OCI-LY3 (cell line): ENCODE results near the gene MUSTN1.

Experiments used
- EZH2phosphoT487 ChIP-seq: fragments of 200-600 bp; shearing (Covaris generic); IDR thresholded peaks from 2 replicates; pipeline ENCODE4 v1.6.1; 2018; ENCODE audit warnings: antibody characterized with exemption, mixed run types, low read depth
- TF ChIP-seq, protein P1 (sequence below): fragments of 200-600, 300-600 bp; sonication (generic); IDR thresholded peaks from 2 replicates; pipeline ENCODE4 v1.5.1; 2014; ENCODE audit warnings: antibody characterized with exemption, low read length, low read depth

DNA sequence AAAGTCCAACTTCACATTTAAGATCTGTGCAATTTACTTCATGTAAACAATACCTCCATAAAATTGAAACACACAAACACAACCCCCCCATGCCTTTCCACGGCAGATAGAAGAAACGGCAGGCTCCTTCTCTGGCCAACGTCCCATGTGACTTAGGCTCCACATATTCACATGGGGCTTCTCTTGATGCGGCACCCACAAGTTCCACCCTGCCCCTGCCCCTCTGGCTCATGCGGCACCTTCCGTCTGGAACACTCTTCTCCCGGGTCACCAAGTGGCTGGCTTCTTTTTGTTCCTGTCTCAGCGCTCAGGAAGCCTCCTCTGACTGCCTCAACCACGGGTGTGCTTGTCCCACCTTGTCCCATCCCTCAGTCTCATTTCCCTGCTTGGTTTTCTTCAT lies 36.9 kb upstream of the MUSTN1 start:
- TF ChIP-seq, protein P1, sequence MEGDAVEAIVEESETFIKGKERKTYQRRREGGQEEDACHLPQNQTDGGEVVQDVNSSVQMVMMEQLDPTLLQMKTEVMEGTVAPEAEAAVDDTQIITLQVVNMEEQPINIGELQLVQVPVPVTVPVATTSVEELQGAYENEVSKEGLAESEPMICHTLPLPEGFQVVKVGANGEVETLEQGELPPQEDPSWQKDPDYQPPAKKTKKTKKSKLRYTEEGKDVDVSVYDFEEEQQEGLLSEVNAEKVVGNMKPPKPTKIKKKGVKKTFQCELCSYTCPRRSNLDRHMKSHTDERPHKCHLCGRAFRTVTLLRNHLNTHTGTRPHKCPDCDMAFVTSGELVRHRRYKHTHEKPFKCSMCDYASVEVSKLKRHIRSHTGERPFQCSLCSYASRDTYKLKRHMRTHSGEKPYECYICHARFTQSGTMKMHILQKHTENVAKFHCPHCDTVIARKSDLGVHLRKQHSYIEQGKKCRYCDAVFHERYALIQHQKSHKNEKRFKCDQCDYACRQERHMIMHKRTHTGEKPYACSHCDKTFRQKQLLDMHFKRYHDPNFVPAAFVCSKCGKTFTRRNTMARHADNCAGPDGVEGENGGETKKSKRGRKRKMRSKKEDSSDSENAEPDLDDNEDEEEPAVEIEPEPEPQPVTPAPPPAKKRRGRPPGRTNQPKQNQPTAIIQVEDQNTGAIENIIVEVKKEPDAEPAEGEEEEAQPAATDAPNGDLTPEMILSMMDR = no peak
- TF ChIP-seq EZH2phosphoT487 = no peak
